ENCODE data around the gene FRMD3. TPM values are rescaled to one million over a fixed set of nuclear protein-coding genes. Genes with fewer than 3 reads are reported as not detected.

FRMD3 gene
- total RNA-seq, 1 experiment from 2014 or later = 14.5 TPM

- ATAC-seq (no peak), DNase-seq (ENCODE audit: low read depth, low spot score) (no peak)
- Histone ChIP-seq H3K36me3 (ENCODE audit: control insufficient read depth, insufficient read depth, low read length) (no peaks in the 10 kb centered on the region), H3K4me3 (ENCODE audit: low read depth in 2 of 2, low read length in 2 of 2) (no peak overlapping the region), H3K27ac (ENCODE audit: low read length) (peak overlapping the region; percentile 39; the same call in 1 of the 2 replicates), H3K27me3 (ENCODE audit: control insufficient read depth, insufficient read depth, low read length) (no peaks in the 10 kb centered on the region), H3K9me3 (ENCODE audit: control insufficient read depth, insufficient read depth, low read depth, low read length) (no peaks in the 10 kb centered on the region), H3K4me1 (ENCODE audit: control insufficient read depth, insufficient read depth, low read length) (peaks cover 17% of the 10 kb centered on the region)
- BruUV-seq (replicated peaks) = no TSS peak
- ChIA-PET CTCF (no interaction called here), POLR2A (no interaction called here)
- in situ Hi-C loops (cut with HindIII; ENCODE audit: low pct_unique_long_range_greater_than_20kb, low sequenced_read_pairs) (no loop called here), intact Hi-C loops (cut with micrococcal nuclease; ENCODE audit: unreplicated experiment) (no loop called here)
- no peak for TF ChIP-seq TCF7L2 (IDR thresholded peaks at IDR 0.05; ENCODE audit: low read depth, low read length)
- TF ChIP-seq SIN3A (IDR thresholded peaks at IDR 0.05; ENCODE audit: borderline replicate concordance, insufficient read depth, low read depth, low read length) = no peak
- TF ChIP-seq REST (IDR thresholded peaks at IDR 0.05; ENCODE audit: insufficient read depth in 1 of 2, low read depth in 2 of 2, low read length in 1 of 2) = no peak
- TF ChIP-seq CTCF (IDR thresholded peaks at IDR 0.05) = no peak
- TF ChIP-seq POLR2AphosphoS5 (IDR thresholded peaks at IDR 0.05; ENCODE audit: low read depth, low read length) = no peak
Measured at GRCh38 chr9:83444110-83444509, 94.1 kb downstream of the FRMD3 start.

- Histone ChIP-seq H3K36me3 (ENCODE audit: control insufficient read depth, insufficient read depth, low read length) (no peaks in the 10 kb centered on the region), H3K27ac (ENCODE audit: low read length) (peak overlapping the region; percentile 55)
Measured at GRCh38 chr9:83441390-83441789, 96.8 kb downstream of the FRMD3 start.

More at GRCh38 chr9:83441390-83441789, 96.8 kb downstream of the FRMD3 start:
- ATAC-seq (no peak), DNase-seq (ENCODE audit: low read depth, low spot score) (no peak)
- peaks cover 26% of the 10 kb centered on the region for H3K4me1 ChIP-seq (ENCODE audit: control insufficient read depth, insufficient read depth, low read length)
- no peaks in the 10 kb centered on the region for H3K9me3 ChIP-seq (ENCODE audit: control insufficient read depth, insufficient read depth, low read depth, low read length)
- CTCF ChIA-PET = no interaction called here
- H3K4me3 ChIP-seq (ENCODE audit: low read depth in 2 of 2, low read length in 2 of 2) = no peak overlapping the region
- POLR2A ChIA-PET = no interaction called here
- no peaks in the 10 kb centered on the region for H3K27me3 ChIP-seq (ENCODE audit: control insufficient read depth, insufficient read depth, low read length)
- intact Hi-C loops (cut with micrococcal nuclease; ENCODE audit: unreplicated experiment) = no loop called here
- TF ChIP-seq CTCF (IDR thresholded peaks at IDR 0.05) = no peak
- in situ Hi-C loops (cut with HindIII; ENCODE audit: low pct_unique_long_range_greater_than_20kb, low sequenced_read_pairs) = no loop called here
- BruUV-seq (replicated peaks) = no TSS peak

Measured in Panc1 (cell line).